GM12874 (cell line): ENCODE data around the gene CAMSAP1.

ENCODE experiments used
- TF ChIP-seq, protein P1 (sequence below): IDR thresholded peaks from 2 replicates; pipeline ENCODE4 v1.5.1; 2011; ENCODE audit warnings: low read depth, mild to moderate bottlenecking, control low read depth, low read length, moderate library complexity; ENCODE audit not compliant: insufficient read depth

Gene CAMSAP1

DNA sequence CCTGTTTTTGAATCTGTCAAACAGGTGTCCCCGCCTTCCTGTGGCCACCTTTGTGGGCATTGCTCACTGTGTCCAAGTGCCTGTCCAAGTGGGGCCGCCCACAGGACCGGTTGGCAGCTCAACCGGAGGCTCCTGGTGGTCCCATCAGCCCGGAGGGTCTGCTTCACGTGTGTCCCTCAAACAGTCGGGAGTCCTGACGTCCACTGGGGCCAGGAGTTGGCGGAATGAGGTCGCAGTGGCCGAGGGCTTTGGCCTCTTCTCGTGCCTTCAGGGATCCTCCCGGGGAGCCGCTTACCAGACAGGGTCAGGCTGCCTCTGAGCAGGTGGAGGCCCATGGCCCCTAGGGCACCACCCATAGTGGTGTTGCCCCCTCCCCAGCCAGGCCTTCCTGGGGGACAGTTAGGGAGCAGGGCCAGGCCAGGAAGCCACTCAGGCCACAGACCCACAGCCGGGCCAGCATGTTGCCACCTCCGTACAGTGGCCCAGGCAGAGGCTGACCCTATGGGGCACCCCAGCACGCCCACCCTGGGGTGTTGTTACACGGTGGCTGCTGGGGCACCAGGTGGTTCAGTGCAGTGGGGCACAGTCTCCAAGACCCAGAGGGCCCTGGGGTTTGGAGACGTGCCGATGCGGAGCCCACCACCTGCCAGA lies 135.8 kb downstream of the CAMSAP1 start:
- TF ChIP-seq, protein P1, sequence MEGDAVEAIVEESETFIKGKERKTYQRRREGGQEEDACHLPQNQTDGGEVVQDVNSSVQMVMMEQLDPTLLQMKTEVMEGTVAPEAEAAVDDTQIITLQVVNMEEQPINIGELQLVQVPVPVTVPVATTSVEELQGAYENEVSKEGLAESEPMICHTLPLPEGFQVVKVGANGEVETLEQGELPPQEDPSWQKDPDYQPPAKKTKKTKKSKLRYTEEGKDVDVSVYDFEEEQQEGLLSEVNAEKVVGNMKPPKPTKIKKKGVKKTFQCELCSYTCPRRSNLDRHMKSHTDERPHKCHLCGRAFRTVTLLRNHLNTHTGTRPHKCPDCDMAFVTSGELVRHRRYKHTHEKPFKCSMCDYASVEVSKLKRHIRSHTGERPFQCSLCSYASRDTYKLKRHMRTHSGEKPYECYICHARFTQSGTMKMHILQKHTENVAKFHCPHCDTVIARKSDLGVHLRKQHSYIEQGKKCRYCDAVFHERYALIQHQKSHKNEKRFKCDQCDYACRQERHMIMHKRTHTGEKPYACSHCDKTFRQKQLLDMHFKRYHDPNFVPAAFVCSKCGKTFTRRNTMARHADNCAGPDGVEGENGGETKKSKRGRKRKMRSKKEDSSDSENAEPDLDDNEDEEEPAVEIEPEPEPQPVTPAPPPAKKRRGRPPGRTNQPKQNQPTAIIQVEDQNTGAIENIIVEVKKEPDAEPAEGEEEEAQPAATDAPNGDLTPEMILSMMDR = no peak

DNA sequence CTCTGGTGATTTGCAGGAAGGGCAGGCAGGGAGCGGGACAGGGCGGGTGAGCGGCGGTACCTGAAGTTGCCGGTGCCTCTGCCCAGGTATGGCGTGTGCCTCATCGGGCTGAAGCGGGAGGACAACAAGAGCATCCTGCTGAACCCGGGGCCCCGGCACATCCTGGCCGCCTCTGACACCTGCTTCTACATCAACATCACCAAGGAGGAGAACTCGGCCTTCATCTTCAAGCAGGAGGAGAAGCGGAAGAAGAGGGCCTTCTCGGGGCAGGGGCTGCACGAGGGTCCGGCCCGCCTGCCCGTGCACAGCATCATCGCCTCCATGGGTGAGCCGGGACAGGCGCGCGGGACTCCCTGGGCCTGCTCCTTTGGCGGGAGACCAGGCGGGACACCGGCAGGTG lies 136.6 kb downstream of the CAMSAP1 start:
- TF ChIP-seq, protein P1 = no peak

DNA sequence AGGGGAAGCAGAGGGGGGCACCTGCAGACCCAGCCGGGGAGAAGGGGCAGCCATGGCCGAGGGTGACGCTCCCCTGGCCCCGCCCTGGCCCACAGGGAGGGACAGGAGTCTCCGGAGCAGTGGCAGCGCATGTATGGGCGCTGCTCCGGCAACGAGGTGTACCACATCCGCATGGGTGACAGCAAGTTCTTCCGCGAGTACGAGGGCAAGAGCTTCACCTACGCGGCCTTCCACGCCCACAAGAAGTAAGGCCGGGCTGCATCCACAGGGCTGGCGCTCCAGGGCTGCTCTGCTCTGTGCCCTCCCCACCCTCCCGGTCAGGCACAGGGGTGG lies 137.2 kb downstream of the CAMSAP1 start:
- TF ChIP-seq, protein P1 = no peak

DNA sequence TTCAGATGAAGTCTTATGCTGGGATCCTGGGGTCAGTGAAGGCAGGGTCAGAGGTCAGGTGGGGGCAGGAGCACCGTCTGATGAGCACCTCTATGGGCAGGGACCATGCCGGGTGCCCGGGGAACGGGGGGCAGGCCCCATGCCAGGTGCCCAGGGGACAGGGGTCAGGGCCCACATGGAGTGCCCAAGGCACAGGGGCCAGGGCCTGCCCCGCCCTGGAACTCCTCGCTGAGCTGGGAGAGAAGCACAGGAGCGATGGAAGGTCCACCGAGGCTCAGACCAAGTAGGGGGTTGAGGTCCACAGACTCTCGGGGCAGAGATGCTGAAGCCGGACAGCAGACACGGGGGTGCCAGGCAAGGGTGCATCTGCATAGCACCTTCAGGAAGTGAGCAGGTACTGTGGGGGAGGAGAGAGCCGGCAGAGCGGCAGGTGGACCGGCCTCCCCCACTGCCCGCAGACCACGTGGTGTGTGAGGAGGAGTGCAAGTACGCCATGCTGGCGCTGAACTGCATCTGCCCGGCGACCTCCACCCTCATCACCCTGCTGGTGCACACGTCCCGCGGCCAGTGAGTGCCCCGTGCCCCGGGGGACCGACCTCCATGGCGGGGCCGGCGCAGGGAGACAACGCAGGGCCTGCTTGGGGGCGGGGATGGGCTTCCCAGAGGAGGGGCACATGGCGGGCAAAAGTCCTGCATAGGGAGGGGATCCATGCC lies 137.7 kb downstream of the CAMSAP1 start:
- TF ChIP-seq, protein P1 = no peak

DNA sequence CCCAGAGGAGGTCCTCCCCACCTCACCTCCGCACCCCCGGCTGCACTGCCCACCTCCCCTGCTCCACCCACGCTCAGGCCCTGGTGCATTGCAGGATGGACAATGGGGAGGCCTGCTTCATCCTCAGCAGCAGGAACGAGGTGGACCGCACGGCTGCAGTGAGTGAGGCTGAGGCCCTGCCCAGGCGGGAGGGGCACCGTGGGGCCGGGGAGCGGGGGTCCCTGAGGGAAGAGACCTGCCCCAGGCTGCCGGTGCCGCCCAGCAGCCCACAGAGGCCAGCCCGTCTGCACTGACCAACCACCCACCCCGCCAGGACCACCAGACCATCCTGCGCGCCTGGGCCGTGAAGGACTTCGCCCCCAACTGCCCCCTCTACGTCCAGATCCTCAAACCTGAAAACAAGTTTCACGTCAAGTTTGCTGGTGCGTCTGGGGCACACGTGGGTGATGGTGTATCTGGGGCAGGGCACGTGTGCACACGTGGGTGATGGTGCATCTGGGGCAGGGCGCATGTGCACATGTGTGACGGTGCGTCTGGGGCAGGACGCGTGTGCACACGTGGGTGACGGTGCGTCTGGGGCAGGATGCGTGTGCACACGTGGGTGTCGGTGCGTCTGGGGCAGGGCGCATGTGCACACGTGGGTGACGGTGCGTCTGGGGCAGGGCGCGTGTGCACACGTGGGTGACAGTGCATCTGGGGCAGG lies 138.7 kb downstream of the CAMSAP1 start:
- TF ChIP-seq, protein P1 = no peak

DNA sequence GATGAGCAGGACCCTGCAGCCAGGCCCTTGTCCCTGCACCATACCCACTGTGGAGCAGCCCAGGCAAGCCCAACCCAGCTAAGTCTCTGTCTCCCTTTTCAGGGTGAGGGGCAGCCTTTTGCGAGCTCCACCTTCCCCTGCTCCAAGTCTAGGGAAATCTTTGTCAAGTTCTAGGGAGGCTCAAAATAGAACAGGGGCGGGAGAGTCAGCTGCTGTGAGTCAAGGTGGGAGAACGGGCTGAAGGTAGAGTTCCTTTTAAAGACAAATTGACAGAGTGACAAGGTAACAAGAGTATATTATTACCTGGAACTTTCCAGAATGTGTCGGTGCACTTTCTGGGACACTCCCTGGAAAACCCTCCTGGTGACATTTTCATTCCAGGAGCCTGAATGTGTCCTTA lies 140.6 kb downstream of the CAMSAP1 start:
- TF ChIP-seq, protein P1 = no peak

DNA sequence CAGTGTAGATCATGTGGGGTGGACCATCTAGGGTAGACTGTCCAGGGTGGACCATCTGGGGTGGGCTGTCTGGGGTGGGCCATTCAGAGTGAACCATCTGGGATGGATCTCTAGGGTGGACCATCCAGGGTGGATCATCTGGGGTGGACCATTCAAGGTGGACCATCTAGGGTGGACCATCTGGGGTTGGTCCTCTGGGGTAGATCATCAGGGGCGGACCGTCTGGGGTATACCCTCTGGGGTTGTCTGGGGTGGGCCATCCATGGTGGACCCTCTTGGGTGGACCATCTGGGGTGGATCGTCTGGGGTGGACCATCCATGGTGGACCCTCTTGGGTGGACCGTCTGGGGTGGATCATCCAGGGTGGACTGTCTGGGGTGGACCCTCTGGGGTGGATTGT lies 141.1 kb downstream of the CAMSAP1 start:
- TF ChIP-seq, protein P1 = no peak
